Measurements from ENCODE around the gene KSR2.
"Not testable (repeated sequence)": the region's sequence is repeated elsewhere in the genome, so short reads cannot be mapped to it uniquely, and the experiment has no call there.

The KSR2 gene

GRCh38 chr12:117809509-117809908 is 159.3 kb downstream of the KSR2 start:
- no peak for DNase-seq

GRCh38 chr12:117807946-117808345 is 160.8 kb downstream of the KSR2 start:
- DNase-seq: no peak

- DNase-seq: no peak
Measured at GRCh38 chr12:117807355-117807754, 161.4 kb downstream of the KSR2 start.

- DNase-seq: no peak
Measured at GRCh38 chr12:117805865-117806264, 162.9 kb downstream of the KSR2 start.

- no peak for DNase-seq
Measured at GRCh38 chr12:117803001-117803400, 165.8 kb downstream of the KSR2 start.

GRCh38 chr12:117800711-117801110 is 168.1 kb downstream of the KSR2 start:
- not testable (repeated sequence) for DNase-seq

- no peak for DNase-seq
Measured at GRCh38 chr12:117797202-117797601, 171.6 kb downstream of the KSR2 start.

- DNase-seq: no peak
Measured at GRCh38 chr12:117792877-117793424, 175.8 kb downstream of the KSR2 start.

GRCh38 chr12:117792471-117792870 is 176.3 kb downstream of the KSR2 start:
- no peak for DNase-seq

- DNase-seq: no peak
Measured at GRCh38 chr12:117790948-117791347, 177.8 kb downstream of the KSR2 start.

GRCh38 chr12:117790198-117790597 is 178.6 kb downstream of the KSR2 start:
- DNase-seq: no peak

- DNase-seq: no peak
Measured at GRCh38 chr12:117789195-117789912, 179.4 kb downstream of the KSR2 start.

GRCh38 chr12:117778656-117779055 is 190.1 kb downstream of the KSR2 start:
- DNase-seq: no peak

- DNase-seq: no peak
Measured at GRCh38 chr12:117774941-117775775, 193.6 kb downstream of the KSR2 start.

- no peak for DNase-seq
Measured at GRCh38 chr12:117768860-117769259, 199.9 kb downstream of the KSR2 start.

GRCh38 chr12:117766008-117766407 is 202.8 kb downstream of the KSR2 start:
- DNase-seq: no peak

- no peak for DNase-seq
Measured at GRCh38 chr12:117762143-117762542, 206.6 kb downstream of the KSR2 start.

- DNase-seq: no peak
Measured at GRCh38 chr12:117761528-117762100, 207.2 kb downstream of the KSR2 start.

GRCh38 chr12:117760990-117761389 is 207.8 kb downstream of the KSR2 start:
- DNase-seq: no peak

- DNase-seq: no peak
Measured at GRCh38 chr12:117750657-117751056, 218.1 kb downstream of the KSR2 start.

GRCh38 chr12:117749431-117749830 is 219.4 kb downstream of the KSR2 start:
- no peak for DNase-seq

- DNase-seq: not testable (repeated sequence)
Measured at GRCh38 chr12:117746358-117746757, 222.4 kb downstream of the KSR2 start.

- DNase-seq: no peak
Measured at GRCh38 chr12:117744418-117744817, 224.4 kb downstream of the KSR2 start.

- DNase-seq: no peak
Measured at GRCh38 chr12:117743761-117744160, 225.0 kb downstream of the KSR2 start.
